NCI-H82 (cell line): ENCODE measurements around the gene CHST8.
"Not testable (repeated sequence)": the region's sequence is repeated elsewhere in the genome, so short reads cannot be mapped to it uniquely, and the experiment has no call there.

Experiments used
- DNase-seq: peaks from one replicate; lab custom pipeline; 2025; lab: John Stamatoyannopoulos, UW

The CHST8 gene

DNA sequence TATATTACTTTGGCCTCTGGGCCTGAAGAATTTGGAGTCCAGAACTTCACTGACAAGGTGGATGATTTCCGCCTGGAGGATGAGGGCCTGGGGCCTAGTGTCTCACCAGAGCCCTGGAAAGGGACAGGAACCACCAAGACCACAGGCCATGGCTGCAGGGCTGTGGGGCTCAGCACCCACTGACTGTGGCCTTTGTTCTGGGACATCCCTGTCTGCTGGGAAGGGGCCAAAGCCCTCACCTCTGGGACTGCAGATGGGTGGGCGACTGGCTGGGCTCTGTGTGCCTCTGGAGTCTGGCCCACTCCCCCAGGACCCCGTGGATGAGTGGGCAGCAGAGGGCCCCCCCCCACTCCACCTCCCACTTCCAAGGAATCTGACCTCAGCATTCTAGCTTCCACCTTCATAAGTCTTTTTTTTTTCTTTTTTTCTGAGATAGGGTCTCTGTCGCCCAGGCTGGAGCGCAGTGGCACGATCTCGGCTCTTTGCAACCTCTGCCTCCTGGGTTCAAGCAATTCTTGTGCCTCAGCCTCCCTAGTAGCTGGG is 20.3 kb downstream of the CHST8 start:
- DNase-seq = no peak

DNA sequence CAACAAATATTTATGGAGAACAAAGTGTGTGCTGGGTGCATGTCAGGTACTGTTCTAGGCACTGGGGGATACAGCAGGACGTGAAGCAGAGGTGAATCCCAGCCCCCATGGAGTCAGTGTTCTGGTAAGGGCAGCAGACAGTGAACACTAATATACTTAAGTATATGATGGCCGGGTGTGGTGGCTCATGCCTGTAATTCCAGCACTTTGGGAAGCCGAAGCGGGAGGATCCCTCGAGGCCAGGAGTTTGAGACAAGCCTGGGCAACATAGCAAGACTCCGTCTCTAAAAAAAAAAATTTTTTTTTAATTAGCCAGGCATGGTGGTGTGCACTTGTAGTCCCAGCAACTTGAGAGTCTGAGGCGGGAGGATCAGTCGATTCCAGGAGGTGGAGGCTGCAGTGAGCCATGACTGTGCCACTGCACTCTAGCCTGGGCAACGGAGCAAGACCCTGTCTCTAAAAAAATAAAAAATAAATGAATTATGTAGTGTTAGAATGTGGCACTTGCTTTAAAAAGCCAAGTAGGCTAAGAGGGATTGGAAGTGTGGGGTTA is 22.6 kb downstream of the CHST8 start:
- no peak for DNase-seq

- DNase-seq = no peak
Observed at GRCh38 chr19:33646306-33646705, 24.6 kb downstream of the CHST8 start.

DNA sequence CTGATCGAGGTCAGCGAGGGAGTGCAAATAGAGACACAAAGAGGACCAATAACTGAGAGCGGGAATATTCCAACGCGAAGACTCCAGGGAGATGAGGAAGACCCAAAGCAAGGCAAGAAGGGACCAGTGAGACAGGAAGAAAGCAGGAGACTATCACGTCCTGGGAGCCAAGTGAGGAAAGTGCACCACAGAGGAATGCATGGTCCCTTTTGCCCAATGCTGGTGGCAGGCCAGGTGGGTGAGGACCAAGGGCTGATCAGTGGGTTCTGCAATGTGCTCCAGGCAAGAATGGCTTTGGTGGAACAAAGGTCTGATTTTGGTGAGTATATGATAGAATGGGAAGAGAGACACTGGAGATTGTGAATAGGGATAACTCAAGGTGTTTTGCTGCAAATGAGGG is 25.4 kb downstream of the CHST8 start:
- no peak for DNase-seq

- no peak for DNase-seq
Observed at GRCh38 chr19:33649627-33650305, 28.0 kb downstream of the CHST8 start.

DNA sequence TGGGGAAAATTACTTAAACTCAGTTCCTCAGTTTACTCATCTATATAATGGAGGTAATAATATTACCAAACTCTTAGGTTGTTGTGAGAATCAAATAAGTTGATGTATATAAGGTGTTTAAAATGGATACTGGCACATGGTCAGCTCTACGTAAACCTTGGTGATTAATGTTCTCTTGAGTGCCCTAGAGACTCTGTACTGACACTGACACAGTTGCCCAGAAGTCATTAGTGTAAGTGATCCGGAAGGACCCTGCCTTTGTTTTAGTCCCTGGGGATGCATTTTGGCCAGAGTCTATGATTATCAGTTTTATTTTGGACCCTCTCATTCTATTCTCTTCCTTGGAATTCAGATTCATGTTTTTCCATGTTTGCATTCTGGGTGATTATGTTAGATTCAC is 31.9 kb downstream of the CHST8 start:
- peak; percentile 5 for DNase-seq

DNA sequence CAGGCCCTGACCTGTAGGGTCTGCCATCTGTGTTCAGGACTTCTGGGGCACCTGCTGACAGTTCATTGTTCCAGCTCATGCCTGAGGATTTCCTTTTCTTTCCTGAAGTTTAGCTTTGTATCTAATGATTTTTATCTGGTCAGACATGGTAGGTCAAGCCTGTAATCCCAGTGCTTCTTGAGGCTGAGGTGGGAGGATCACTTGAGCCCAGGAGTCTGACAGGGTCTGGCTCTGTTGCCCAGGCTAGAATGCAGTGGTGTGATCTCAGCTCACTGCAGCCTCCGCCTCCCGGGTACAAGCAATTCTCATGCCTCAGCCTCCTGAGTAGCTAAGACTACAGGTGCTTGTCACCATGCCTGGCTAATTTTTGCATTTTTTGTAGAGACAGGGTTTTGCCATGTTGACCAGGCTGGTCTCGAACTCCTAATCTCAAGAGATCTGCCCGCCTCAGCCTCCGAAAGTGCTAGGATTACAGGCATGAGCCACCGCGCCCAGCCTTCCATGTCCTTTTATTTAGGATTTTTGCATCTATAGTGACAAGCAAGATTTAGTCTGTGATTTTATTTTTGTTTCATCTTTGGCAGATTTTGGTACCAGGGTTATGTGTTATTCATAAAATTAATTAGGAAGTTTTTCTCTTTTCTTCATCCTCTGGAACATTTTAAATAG is 33.2 kb downstream of the CHST8 start:
- no peak for DNase-seq

DNA sequence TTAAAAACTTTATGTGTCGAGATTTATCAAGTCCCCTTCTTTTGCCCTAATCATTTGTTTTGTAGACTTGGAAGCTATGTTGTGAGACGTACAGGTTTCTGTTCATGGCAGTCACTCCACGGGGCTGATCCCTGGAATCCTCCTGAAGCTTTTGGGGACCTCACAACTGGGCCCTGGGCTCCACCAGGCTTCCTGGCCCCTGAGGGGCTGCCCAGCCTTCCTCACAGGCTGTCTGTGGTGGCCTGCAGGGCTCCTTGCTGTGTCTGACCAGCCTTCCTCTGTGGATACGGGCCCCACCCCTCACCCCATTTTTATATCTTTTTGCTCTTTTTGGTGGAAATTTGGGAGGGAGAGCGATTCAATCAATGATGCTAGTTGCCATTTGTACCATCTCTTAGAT is 38.1 kb downstream of the CHST8 start:
- no peak for DNase-seq

DNA sequence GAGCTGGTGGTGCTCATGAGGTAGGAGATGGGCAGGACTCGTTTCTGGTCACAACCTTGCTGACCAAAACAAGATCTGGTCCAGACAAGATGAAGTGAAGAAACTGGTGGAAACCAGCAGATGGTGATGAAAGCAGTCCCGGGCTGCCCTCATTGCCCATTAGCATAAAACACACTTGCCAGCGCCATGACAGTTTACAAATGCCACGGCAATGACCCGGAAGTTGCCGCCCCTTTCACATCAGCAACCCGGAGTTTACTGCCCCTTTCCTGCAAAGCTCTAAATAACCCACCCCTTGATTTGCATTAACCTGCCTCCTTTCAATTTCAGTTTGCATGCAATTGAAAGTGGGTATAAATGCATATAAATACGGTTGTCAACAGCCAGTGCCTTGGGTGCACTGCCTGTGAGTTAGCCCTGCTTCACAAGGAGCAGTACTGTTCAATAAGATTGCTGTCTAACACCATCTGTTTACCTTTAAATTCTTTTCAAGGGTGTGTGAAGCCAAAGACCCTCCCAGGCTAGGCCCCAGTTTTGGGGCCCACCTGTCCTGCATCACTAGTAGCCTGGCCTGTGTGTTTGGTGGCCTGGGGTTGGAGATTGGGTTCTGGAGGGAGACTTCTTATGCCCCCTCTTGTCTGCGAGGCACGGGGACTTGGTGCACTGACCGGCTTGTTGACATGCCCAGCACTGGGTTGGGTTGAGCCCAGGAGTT is 38.8 kb downstream of the CHST8 start:
- no peak for DNase-seq

GRCh38 chr19:33661336-33661735 is 39.6 kb downstream of the CHST8 start:
- DNase-seq = no peak

GRCh38 chr19:33662391-33663092 is 40.8 kb downstream of the CHST8 start:
- no peak for DNase-seq

DNA sequence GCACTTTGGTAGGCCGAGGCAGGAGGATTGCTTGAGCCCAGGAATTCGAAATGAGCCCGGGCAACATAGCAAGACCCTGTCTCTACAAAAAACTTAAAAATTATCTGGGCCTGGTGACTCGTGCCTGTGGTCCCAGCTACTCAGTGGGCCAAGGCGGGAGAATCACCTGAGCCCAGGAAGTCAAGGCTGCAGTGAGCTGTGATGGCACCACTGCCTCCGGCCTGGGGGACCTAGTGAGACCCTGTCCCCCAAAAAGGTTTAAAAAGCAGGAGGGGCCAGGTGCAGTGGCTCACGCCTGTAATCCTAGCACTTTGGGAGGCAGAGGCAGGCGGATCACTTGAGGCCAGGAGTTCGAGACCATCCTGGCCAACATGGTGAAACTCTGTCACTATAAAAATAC is 41.6 kb downstream of the CHST8 start:
- not testable (repeated sequence) for DNase-seq

- no peak for DNase-seq
Observed at GRCh38 chr19:33664744-33665143, 43.0 kb downstream of the CHST8 start.

DNA sequence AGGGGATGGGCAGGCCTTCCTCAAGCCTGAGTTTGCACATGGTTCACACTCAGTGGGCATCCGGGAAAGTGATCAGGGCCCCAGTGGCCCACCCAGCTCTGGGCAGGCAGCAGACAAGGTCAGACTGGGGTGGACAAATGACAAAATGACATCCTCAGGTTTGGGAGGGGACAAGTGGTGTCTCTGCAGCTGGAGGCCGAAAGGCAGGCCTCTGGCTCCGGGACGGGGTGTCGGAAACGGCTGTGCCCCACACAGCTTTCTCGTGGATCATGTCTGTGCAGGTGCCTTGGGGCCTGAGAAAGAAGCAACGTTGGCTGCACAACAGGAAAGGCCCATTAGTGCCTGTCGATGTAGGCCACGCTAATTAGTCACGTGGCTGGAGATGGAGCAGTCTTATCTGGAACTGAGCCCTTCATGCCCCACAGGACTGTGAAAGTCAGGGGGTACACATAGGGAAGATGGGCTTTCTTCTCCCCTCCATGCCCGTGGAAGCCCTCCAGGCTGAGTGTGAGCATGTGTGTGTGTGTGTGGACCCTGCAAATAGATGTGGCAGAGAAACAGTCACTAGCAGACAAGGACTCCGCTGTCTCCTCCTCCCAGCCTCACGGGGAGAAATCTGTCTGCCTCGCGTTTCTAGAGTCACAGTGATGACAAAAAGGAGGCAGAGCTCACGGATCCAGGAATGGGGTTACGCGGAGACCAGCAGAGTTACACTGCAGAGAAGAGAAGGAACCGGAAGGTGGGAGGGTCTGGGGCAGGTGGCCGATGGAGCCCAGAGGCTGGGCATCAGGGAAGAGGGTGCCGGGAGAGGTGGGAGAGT is 44.2 kb downstream of the CHST8 start:
- DNase-seq = no peak

DNA sequence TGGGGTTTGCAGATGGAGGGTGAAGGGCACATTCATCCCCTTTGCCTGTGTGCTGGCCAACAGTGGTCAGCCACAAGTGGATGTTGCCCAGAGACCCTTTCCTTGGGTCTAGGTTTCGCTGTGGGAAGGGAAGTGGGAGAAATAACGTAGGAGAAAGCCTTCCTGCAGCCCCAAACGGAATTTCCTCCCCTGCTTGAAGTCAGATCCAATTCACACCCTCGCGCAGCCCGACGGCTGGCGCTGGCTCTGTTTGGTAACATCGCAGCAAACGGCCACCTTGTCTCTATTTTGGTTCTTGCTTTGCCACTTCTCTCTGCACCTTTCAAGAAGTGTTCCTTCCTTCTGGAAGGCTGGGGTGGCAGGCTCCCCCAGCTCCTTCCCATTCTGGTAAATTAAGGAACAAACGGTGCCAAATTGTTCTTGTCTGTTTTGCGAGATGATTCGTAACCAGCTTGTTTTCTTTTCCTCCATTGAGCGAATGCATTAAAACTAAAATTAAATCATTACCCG is 45.4 kb downstream of the CHST8 start:
- DNase-seq = no peak

DNA sequence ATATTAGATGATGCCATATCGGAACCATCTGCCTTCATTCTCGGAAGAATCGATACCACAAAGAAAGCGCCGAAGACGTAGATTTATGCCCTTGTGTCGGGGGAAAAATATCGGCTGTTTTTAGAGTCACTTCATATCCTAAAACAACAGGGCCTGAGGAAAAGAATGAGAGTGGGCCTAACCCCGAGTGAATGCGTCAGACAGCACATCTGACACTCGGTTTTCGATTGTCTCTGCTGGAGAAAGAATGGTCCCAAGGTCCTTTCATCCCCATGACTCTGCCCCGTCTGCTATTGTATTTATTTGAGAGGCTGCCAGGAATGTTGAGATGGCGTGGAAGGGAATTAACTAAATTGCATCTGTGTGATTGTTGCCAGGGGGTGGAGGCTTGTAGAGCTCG is 46.1 kb downstream of the CHST8 start:
- DNase-seq = no peak

GRCh38 chr19:33668968-33669367 is 47.2 kb downstream of the CHST8 start:
- no peak for DNase-seq

DNA sequence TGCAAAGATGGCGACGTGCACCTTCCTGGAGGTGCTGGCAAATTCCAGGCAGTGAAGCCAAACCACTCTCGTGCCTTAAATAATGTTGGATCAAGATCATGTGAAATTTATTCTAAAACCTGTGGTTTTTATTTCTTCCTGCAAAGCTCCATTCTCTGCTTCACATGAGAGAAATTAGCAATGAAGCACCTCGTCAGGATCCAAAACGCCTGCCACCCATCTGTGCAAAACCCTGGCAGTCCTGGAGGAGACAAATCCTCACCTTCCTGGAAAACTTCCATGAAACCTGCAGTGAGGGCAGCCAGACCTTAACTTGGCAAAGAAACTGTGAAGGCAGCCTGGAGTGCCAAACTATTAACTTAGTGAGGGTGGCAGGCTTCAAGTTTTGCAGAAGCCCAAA is 47.6 kb downstream of the CHST8 start:
- DNase-seq = no peak

GRCh38 chr19:33670398-33670797 is 48.6 kb downstream of the CHST8 start:
- no peak for DNase-seq

DNA sequence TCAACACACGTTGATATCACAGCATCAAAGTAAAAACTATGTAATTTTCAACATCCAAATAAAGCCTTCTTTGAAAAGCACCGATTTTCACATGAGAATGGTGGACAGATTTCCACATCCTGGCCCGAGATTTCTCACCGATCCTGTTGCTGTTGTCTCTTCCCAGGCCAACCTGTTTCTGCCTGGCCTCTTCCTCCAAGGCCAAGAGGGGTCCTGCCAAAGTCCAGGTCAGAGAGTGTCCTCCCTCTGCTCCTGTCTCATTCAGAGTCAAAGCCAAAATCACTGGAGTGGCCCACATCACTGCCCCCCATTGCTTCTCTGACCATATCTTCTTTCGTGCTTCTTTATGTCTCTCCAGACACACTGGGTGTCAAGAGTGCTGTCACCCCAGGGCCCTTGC is 49.5 kb downstream of the CHST8 start:
- no peak for DNase-seq

GRCh38 chr19:33673258-33673875 is 51.6 kb downstream of the CHST8 start:
- no peak for DNase-seq
